HG03378 (cell line): ENCODE results near the gene KCNN3.
A peak's percentile ranks its signal among the peaks of the same experiment; 100 is the strongest.

Source experiments
- ATAC-seq: cut with Tn5 transposase; IDR thresholded peaks from one replicate; pipeline ENCODE4 v1.9.1; 2021; ENCODE audit warnings: mild to moderate bottlenecking, moderate library complexity; ENCODE audit not compliant: unreplicated experiment

The KCNN3 gene

GRCh38 chr1:154880671-154881070 lies 10.6 kb upstream of the KCNN3 start:
- ATAC-seq, result no peak

GRCh38 chr1:154879038-154879421 lies 8.9 kb upstream of the KCNN3 start:
- no peak for ATAC-seq

GRCh38 chr1:154878371-154879037 lies 8.4 kb upstream of the KCNN3 start:
- no peak for ATAC-seq

GRCh38 chr1:154877370-154877974 lies 7.4 kb upstream of the KCNN3 start:
- ATAC-seq, result no peak

- ATAC-seq, result no peak
These were observed 6.8 kb upstream of the KCNN3 start for GRCh38 chr1:154876842-154877369.

- ATAC-seq, result no peak
These were observed 4.4 kb upstream of the KCNN3 start for GRCh38 chr1:154874465-154874864.

- no peak for ATAC-seq
These were observed 3.4 kb upstream of the KCNN3 start for GRCh38 chr1:154873321-154873950.

- no peak for ATAC-seq
These were observed 1.3 kb upstream of the KCNN3 start for GRCh38 chr1:154871374-154871773.

- ATAC-seq, result no peak
These were observed 653 bp upstream of the KCNN3 start for GRCh38 chr1:154870734-154871133.

GRCh38 chr1:154869351-154870114 lies 548 bp downstream of the KCNN3 start:
- no peak for ATAC-seq

- ATAC-seq, result no peak
These were observed 2.1 kb downstream of the KCNN3 start for GRCh38 chr1:154867841-154868605.

GRCh38 chr1:154867064-154867825 lies 2.8 kb downstream of the KCNN3 start:
- no peak for ATAC-seq

GRCh38 chr1:154866257-154867063 lies 3.6 kb downstream of the KCNN3 start:
- no peak for ATAC-seq

GRCh38 chr1:154865442-154866256 lies 4.4 kb downstream of the KCNN3 start:
- no peak for ATAC-seq

- no peak for ATAC-seq
These were observed 5.7 kb downstream of the KCNN3 start for GRCh38 chr1:154864189-154864975.

- peak; percentile 24 for ATAC-seq
These were observed 6.5 kb downstream of the KCNN3 start for GRCh38 chr1:154863315-154864174.
